ENCODE measurements around the gene ABLIM2. TPM values are rescaled to one million over a fixed set of nuclear protein-coding genes. Genes with fewer than 3 reads are reported as not detected.

Gene ABLIM2
- total RNA-seq, 3 donors from 2014 or later (not counting 1 experiment from before 2014, with no cell fraction given), result 0.71 to 2.8 (median 1.3) TPM

DNA sequence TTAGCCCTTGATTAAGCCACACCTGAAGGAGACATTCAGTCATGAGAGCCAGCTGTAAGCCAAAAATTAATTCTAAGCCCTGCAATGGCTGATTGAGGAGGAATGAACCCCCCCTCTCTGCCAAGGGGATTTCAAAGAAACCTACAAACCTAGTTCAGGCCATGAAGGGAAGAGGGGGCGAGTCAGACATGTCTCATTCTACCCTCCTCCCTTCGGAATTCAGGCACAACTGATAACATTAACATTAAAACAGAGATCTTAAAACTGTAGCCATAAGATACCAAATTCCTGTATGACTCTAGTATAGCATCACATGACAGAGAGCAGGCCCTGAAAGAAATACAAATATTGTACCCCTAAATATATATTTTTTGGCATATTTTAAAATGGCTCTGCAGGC, 178.6 kb downstream of the ABLIM2 start:
- Histone ChIP-seq H3K27me3 (ENCODE audit: control insufficient read depth, insufficient read depth, low read length) (no peaks in the 10 kb centered on the region), H3K4me1 (ENCODE audit: control insufficient read depth, insufficient read depth, low read length) (peaks cover 11% of the 10 kb centered on the region), H3K4me3 (ENCODE audit: low read length) (no peak overlapping the region), H3K27ac (ENCODE audit: low read length) (no peak overlapping the region), H3K36me3 (ENCODE audit: control insufficient read depth, insufficient read depth, low read length) (no peaks in the 10 kb centered on the region), H3K9me3 (ENCODE audit: control insufficient read depth, insufficient read depth, low read length) (no peaks in the 10 kb centered on the region)
- no peaks in the 10 kb centered on the region for H3K9me3 Mint-ChIP-seq
- H3K27ac Mint-ChIP-seq, result no peak overlapping the region
- intact Hi-C loops (cut with micrococcal nuclease), result loop anchor here (10.0 kb wide), 1 partner anchor 785 kb away; the partner anchor contains the start of gene SORCS2
- peaks cover 31 to 39% of the 10 kb centered on the region in 2 donors for H3K4me1 Mint-ChIP-seq
- no peak overlapping the region for H3K4me3 Mint-ChIP-seq
- H3K27me3 Mint-ChIP-seq (ENCODE audit: low read depth in 2 of 2), result peaks cover 7% of the 10 kb centered on the region in 2 donors
- DNase-seq (no peak), ATAC-seq (no peak)
- TF ChIP-seq, protein P1, sequence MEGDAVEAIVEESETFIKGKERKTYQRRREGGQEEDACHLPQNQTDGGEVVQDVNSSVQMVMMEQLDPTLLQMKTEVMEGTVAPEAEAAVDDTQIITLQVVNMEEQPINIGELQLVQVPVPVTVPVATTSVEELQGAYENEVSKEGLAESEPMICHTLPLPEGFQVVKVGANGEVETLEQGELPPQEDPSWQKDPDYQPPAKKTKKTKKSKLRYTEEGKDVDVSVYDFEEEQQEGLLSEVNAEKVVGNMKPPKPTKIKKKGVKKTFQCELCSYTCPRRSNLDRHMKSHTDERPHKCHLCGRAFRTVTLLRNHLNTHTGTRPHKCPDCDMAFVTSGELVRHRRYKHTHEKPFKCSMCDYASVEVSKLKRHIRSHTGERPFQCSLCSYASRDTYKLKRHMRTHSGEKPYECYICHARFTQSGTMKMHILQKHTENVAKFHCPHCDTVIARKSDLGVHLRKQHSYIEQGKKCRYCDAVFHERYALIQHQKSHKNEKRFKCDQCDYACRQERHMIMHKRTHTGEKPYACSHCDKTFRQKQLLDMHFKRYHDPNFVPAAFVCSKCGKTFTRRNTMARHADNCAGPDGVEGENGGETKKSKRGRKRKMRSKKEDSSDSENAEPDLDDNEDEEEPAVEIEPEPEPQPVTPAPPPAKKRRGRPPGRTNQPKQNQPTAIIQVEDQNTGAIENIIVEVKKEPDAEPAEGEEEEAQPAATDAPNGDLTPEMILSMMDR (IDR thresholded peaks at IDR 0.05), result no peak
- 73% methylated on average over 2 of the region's 2 CpGs for WGBS (ENCODE audit: insufficient coverage)
- no peaks in the 10 kb centered on the region for H3K36me3 Mint-ChIP-seq

DNA sequence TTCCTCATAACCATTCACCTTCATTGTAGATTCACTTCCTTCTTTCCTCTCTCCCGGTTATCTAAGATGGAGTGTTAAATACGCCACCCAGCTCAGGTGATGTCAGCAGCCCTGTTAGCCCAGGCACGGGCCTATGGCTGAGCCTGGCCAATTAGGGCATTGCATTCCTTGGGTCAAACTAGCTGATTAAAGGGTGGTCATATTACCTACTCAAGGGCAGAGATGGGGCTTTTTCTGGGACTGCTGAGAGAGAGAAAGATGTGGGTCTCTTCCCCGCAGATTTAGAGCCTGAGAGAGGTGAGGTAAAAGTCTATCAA, 179.0 kb downstream of the ABLIM2 start:
- Histone ChIP-seq H3K36me3 (ENCODE audit: control insufficient read depth, insufficient read depth, low read length) (no peaks in the 10 kb centered on the region), H3K4me1 (ENCODE audit: control insufficient read depth, insufficient read depth, low read length) (peaks cover 11% of the 10 kb centered on the region), H3K27me3 (ENCODE audit: control insufficient read depth, insufficient read depth, low read length) (no peaks in the 10 kb centered on the region), H3K4me3 (ENCODE audit: low read length) (no peak overlapping the region), H3K9me3 (ENCODE audit: control insufficient read depth, insufficient read depth, low read length) (no peaks in the 10 kb centered on the region), H3K27ac (ENCODE audit: low read length) (no peak overlapping the region)
- Mint-ChIP-seq H3K27ac (no peak overlapping the region), H3K4me3 (no peak overlapping the region), H3K4me1 (peaks cover 31 to 44% of the 10 kb centered on the region in 2 donors), H3K9me3 (no peaks in the 10 kb centered on the region), H3K36me3 (no peaks in the 10 kb centered on the region), H3K27me3 (ENCODE audit: low read depth in 2 of 2) (peaks cover 7% of the 10 kb centered on the region in 2 donors)
- TF ChIP-seq, protein P1 (IDR thresholded peaks at IDR 0.05), result no peak
- DNase-seq (no peak), ATAC-seq (no peak)
- WGBS (ENCODE audit: insufficient coverage), result 41% methylated on average over 4 of the region's 4 CpGs
- intact Hi-C loops (cut with micrococcal nuclease), result no loop called here

DNA sequence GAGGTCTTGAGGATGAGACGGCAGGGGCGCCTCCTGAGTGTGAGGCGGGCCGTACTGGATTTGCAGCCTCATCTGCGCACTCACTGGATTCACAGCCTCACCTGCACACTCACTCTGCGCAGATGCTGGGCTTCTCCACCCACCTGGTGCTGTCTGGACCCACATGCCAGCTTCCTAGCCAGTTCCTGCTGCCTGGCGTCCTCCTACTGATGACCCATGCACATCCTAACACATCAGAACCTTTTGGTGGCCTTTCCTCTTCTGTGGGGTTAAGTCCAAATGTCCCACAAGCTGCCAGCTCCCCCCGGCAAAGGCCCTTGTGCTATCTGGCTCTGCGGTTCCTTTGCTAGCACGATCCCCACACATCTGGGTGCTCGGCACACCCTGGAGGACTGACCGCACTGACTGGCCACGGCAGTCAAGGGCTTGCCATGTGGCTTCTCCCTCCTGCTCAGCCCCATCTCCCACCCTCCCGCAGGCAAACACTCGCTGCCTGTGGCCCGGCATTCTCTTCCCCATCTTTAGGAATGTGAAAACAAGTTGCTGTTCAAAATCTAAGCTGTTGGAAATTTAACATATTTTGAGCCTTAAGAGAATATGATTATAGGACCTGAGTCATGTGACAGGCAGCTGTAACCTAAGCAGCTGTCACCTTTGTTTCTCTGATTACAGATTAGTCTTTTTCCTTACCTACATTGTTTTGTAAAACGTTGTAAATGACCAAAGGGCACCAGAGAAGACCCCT, 179.5 kb downstream of the ABLIM2 start:
- no peak overlapping the region for H3K4me3 ChIP-seq (ENCODE audit: low read length)
- TF ChIP-seq, protein P1 (IDR thresholded peaks at IDR 0.05), result no peak
- H3K36me3 Mint-ChIP-seq, result no peaks in the 10 kb centered on the region
- 81% methylated on average over 17 of the region's 17 CpGs for WGBS (ENCODE audit: insufficient coverage)
- no peak for DNase-seq
- no peak overlapping the region for H3K4me3 Mint-ChIP-seq
- peaks cover 11% of the 10 kb centered on the region for H3K4me1 ChIP-seq (ENCODE audit: control insufficient read depth, insufficient read depth, low read length)
- H3K27ac Mint-ChIP-seq, result no peak overlapping the region
- peaks cover 31 to 49% of the 10 kb centered on the region in 2 donors for H3K4me1 Mint-ChIP-seq
- intact Hi-C loops (cut with micrococcal nuclease), result no loop called here
- no peak for ATAC-seq
- H3K9me3 ChIP-seq (ENCODE audit: control insufficient read depth, insufficient read depth, low read length), result no peaks in the 10 kb centered on the region
- no peak overlapping the region for H3K27ac ChIP-seq (ENCODE audit: low read length)
- no peaks in the 10 kb centered on the region for H3K27me3 ChIP-seq (ENCODE audit: control insufficient read depth, insufficient read depth, low read length)
- peaks cover 6 to 7% of the 10 kb centered on the region in 2 donors for H3K27me3 Mint-ChIP-seq (ENCODE audit: low read depth in 2 of 2)
- H3K9me3 Mint-ChIP-seq, result no peaks in the 10 kb centered on the region
- H3K36me3 ChIP-seq (ENCODE audit: control insufficient read depth, insufficient read depth, low read length), result no peaks in the 10 kb centered on the region

DNA sequence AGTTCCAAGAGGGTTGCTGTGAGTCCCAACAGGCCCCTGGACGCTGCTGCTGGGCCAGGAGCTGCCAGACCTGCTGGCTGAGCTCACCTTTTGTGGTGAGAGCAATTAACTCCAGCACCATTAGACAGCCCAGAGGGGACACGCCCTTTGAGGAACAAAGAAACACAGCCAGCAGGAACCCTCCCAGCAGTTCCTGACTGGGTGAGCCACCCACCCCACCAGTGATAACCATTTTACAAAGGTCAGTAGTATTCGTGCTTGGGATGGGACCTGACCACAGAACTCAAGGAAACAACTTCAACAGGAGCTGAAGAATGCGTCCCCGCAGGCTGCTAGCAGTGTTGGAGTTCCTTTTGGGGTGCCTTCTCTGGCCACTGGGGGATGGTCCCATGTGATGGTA, 180.1 kb downstream of the ABLIM2 start:
- H3K27ac Mint-ChIP-seq, result peak overlapping the region in 1 of 2 donors; percentile 33
- no peak for ATAC-seq
- H3K27ac ChIP-seq (ENCODE audit: low read length), result no peak overlapping the region

More for the DNA sequence above, 180.1 kb downstream of the ABLIM2 start:
- DNase-seq, result no peak
- Histone ChIP-seq H3K36me3 (ENCODE audit: control insufficient read depth, insufficient read depth, low read length) (no peaks in the 10 kb centered on the region), H3K4me3 (ENCODE audit: low read length) (no peak overlapping the region), H3K4me1 (ENCODE audit: control insufficient read depth, insufficient read depth, low read length) (peaks cover 17% of the 10 kb centered on the region), H3K9me3 (ENCODE audit: control insufficient read depth, insufficient read depth, low read length) (no peaks in the 10 kb centered on the region), H3K27me3 (ENCODE audit: control insufficient read depth, insufficient read depth, low read length) (no peaks in the 10 kb centered on the region)
- 75% methylated on average over 5 of the region's 5 CpGs for WGBS (ENCODE audit: insufficient coverage)
- Mint-ChIP-seq H3K9me3 (no peaks in the 10 kb centered on the region), H3K36me3 (no peaks in the 10 kb centered on the region), H3K27me3 (ENCODE audit: low read depth in 2 of 2) (peaks cover 0 to 7% of the 10 kb centered on the region in 2 donors), H3K4me3 (no peak overlapping the region), H3K4me1 (peaks cover 37 to 55% of the 10 kb centered on the region in 2 donors)
- TF ChIP-seq, protein P1 (IDR thresholded peaks at IDR 0.05), result no peak
- intact Hi-C loops (cut with micrococcal nuclease), result no loop called here
